ENCODE measurements around the gene CNTROB.
A peak's percentile ranks its signal among the peaks of the same experiment; 100 is the strongest.

Gene CNTROB

DNA sequence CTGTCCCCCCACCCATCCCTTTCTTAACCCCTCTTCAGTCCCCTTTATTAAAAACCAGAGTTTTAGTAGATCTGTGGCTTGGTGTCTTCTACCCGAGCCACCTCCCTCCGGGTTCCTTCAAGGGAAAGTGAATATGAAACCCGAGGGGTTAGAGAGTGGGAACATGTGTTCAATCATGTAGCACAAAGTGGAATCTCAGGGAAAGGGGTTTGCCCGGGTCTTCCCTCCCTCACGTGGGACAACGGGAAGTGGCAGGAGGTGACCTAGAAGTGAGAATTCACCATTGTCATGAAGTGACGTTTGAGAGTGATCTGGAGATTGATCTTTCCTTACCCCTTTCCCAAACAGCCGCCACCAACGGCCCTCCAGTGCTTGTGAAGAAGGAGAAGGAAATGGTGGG lies 20.9 kb upstream of the CNTROB start:
- no peaks in the 10 kb centered on the region for H3K79me2 ChIP-seq (ENCODE audit: insufficient read depth, low read depth)
- H3K27ac ChIP-seq: no peak overlapping the region
- no peak overlapping the region for H3K9ac ChIP-seq
- H3K27me3 ChIP-seq (ENCODE audit: insufficient read depth, low read depth): no peaks in the 10 kb centered on the region
- no peak overlapping the region for H3K4me3 ChIP-seq (IDR thresholded peaks at IDR 0.05; ENCODE audit: insufficient read depth, low read depth, low read length)
- H3K4me2 ChIP-seq: no peak overlapping the region
- H3K36me3 ChIP-seq (ENCODE audit: insufficient read depth): no peaks in the 10 kb centered on the region
- no peaks in the 10 kb centered on the region for H4K20me1 ChIP-seq (ENCODE audit: insufficient read depth)
- no peak overlapping the region for H2AFZ ChIP-seq (ENCODE audit: low read depth)
- TF ChIP-seq CTCF (conservative IDR thresholded peaks at IDR 0.05; ENCODE audit: low read depth, low read length): no peak
- H3K4me1 ChIP-seq (ENCODE audit: low read depth, poor library complexity, severe bottlenecking): no peaks in the 10 kb centered on the region

GRCh38 chr17:7912927-7913524 lies 19.0 kb upstream of the CNTROB start:
- Histone ChIP-seq H3K4me3 (IDR thresholded peaks at IDR 0.05; ENCODE audit: insufficient read depth, low read depth, low read length) (no peak overlapping the region), H3K27me3 (ENCODE audit: insufficient read depth, low read depth) (no peaks in the 10 kb centered on the region), H2AFZ (ENCODE audit: low read depth) (no peak overlapping the region), H3K36me3 (ENCODE audit: insufficient read depth) (no peaks in the 10 kb centered on the region), H3K9ac (no peak overlapping the region), H3K27ac (no peak overlapping the region), H4K20me1 (ENCODE audit: insufficient read depth) (no peaks in the 10 kb centered on the region), H3K4me2 (no peak overlapping the region), H3K4me1 (ENCODE audit: low read depth, poor library complexity, severe bottlenecking) (no peaks in the 10 kb centered on the region), H3K79me2 (ENCODE audit: insufficient read depth, low read depth) (no peaks in the 10 kb centered on the region)
- TF ChIP-seq CTCF (conservative IDR thresholded peaks at IDR 0.05; ENCODE audit: low read depth, low read length): peak; percentile 48

DNA sequence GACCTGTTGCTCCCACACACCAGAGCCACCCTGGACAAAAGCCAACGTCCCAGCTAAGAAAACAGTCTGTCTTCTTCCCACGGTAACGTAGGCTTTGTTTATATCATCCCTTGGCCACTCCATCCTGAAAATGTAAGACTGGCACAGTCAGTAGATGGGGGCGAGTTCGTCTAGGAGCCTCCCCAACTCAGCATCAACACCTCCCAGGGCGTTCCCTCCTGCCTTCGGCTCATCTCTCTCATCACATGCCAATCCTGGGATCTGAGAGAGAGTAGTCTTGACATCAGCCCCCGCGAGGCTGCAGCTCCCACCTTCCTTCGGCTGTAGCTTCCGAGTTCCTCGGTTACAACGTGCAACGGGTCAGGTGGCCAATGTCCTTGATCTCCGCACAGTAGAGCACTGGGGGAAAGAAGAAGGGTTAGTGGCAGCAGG lies 16.8 kb upstream of the CNTROB start:
- H3K9ac ChIP-seq: no peak overlapping the region; the same call in 1 of the 2 replicates

GRCh38 chr17:7915611-7916384 lies 16.2 kb upstream of the CNTROB start, which contains the start of gene RNF227:
Gene RNF227 (minus strand): TSS chr17:7916289. CDS start chr17:7916195, 94 bp downstream.
- H3K9ac ChIP-seq: peak within 1 kb of the TSS; percentile 57; the same call in 1 of the 2 replicates
- H3K27me3 ChIP-seq (ENCODE audit: insufficient read depth, low read depth): no peaks in the 10 kb centered on the region
- H3K4me1 ChIP-seq (ENCODE audit: low read depth, poor library complexity, severe bottlenecking): no peaks in the 10 kb centered on the region
- no peaks in the 10 kb centered on the region for H3K79me2 ChIP-seq (ENCODE audit: insufficient read depth, low read depth)
- no peak for TF ChIP-seq CTCF (conservative IDR thresholded peaks at IDR 0.05; ENCODE audit: low read depth, low read length)
- no peaks in the 10 kb centered on the region for H3K36me3 ChIP-seq (ENCODE audit: insufficient read depth)
- peak within 1 kb of the TSS; percentile 30; the same call in 1 of the 2 replicates for H2AFZ ChIP-seq (ENCODE audit: low read depth)
- peak within 1 kb of the TSS; percentile 25; the same call in 1 of the 2 replicates for H3K4me2 ChIP-seq
- no peaks in the 10 kb centered on the region for H4K20me1 ChIP-seq (ENCODE audit: insufficient read depth)
- H3K4me3 ChIP-seq (IDR thresholded peaks at IDR 0.05; ENCODE audit: insufficient read depth, low read depth, low read length): no peak within 1 kb of the TSS
- H3K27ac ChIP-seq: peak within 1 kb of the TSS; percentile 66; the same call in 1 of the 2 replicates

More for the DNA sequence above, 16.8 kb upstream of the CNTROB start:
- Histone ChIP-seq H2AFZ (ENCODE audit: low read depth) (peak overlapping the region; percentile 14; the same call in 1 of the 2 replicates), H3K4me3 (IDR thresholded peaks at IDR 0.05; ENCODE audit: insufficient read depth, low read depth, low read length) (no peak overlapping the region), H3K36me3 (ENCODE audit: insufficient read depth) (no peaks in the 10 kb centered on the region), H3K27ac (no peak overlapping the region; the same call in 1 of the 2 replicates), H4K20me1 (ENCODE audit: insufficient read depth) (no peaks in the 10 kb centered on the region), H3K4me1 (ENCODE audit: low read depth, poor library complexity, severe bottlenecking) (no peaks in the 10 kb centered on the region), H3K27me3 (ENCODE audit: insufficient read depth, low read depth) (no peaks in the 10 kb centered on the region), H3K4me2 (no peak overlapping the region), H3K79me2 (ENCODE audit: insufficient read depth, low read depth) (no peaks in the 10 kb centered on the region)
- TF ChIP-seq CTCF (conservative IDR thresholded peaks at IDR 0.05; ENCODE audit: low read depth, low read length): no peak

All from KMS-11 (cell line).